K562 (cell line): ENCODE data around the gene KAT2B. TPM values are rescaled to one million over a fixed set of nuclear protein-coding genes. Genes with fewer than 3 reads are reported as not detected.

Experiments
- ATF3 ChIP-seq, 2 experiments: fragments of 450-650 bp in 1 of 2; sonication (generic) in 1 of 2; formaldehyde crosslinking in 1 of 2; IDR thresholded peaks in 1 of 2; conservative IDR thresholded peaks in 1 of 2; 2 replicates each; pipeline versions ENCODE4 v1.6.1 to v1.8.1; 2016 to 2023; ENCODE audit warnings: mild to moderate bottlenecking in 2 of 2, moderate library complexity in 2 of 2, inconsistent platforms in 1 of 2, missing genetic modification reagents in 1 of 2
- BACH1 ChIP-seq: fragments of 200-800 bp; sonication (Bioruptor generic); IDR thresholded peaks from 2 replicates; pipeline ENCODE4 v1.6.1; 2016; ENCODE audit warnings: missing genetic modification characterization, missing compliant biosample characterization
- CCNT2 ChIP-seq: IDR thresholded peaks from 2 replicates; pipeline ENCODE4 v1.6.1; 2011; ENCODE audit warnings: borderline replicate concordance, low read depth, mild to moderate bottlenecking, moderate library complexity, mixed read lengths, low read length; ENCODE audit not compliant: insufficient read length; ENCODE audit errors: extremely low read depth
- E2F6 ChIP-seq, 2 experiments: IDR thresholded peaks; 2 replicates each; pipeline ENCODE4 v1.6.1; 2011; ENCODE audit warnings: borderline replicate concordance in 1 of 2, control low read depth in 1 of 2, low read depth in 1 of 2, low read length in 1 of 2, mild to moderate bottlenecking in 1 of 2, mixed read lengths in 1 of 2, moderate library complexity in 1 of 2; ENCODE audit not compliant: insufficient read depth in 1 of 2, insufficient read length in 1 of 2, poor library complexity in 1 of 2, severe bottlenecking in 1 of 2; ENCODE audit errors: extremely low read depth in 1 of 2
- EGR1 ChIP-seq: fragments of 450-650 bp; conservative IDR thresholded peaks from 2 replicates; pipeline ENCODE4 v1.6.1; 2017; ENCODE audit warnings: mild to moderate bottlenecking
- EP300 ChIP-seq: IDR thresholded peaks from 2 replicates; pipeline ENCODE4 v1.6.1; 2012; ENCODE audit warnings: low read length, improper control_type of control experiment
- ETV6 ChIP-seq, 3 experiments: fragments of 150-350 bp in 1 of 3; sonication (generic) in 1 of 3; formaldehyde crosslinking in 1 of 3; IDR thresholded peaks; 2 replicates each; pipeline versions ENCODE4 v1.6.1 to v1.8.0; 2014 to 2022; ENCODE audit warnings: borderline replicate concordance in 2 of 3, low read depth in 2 of 3, antibody characterized with exemption in 1 of 3, low read length in 1 of 3, mild to moderate bottlenecking in 1 of 3, missing genetic modification reagents in 1 of 3
- FOXK2 ChIP-seq, 2 experiments: fragments of 450-650 bp; IDR thresholded peaks in 1 of 2; conservative IDR thresholded peaks in 1 of 2; 2 replicates each; pipeline ENCODE4 v1.6.1; 2016; ENCODE audit warnings: low read depth in 2 of 2, mild to moderate bottlenecking in 1 of 2
- FOXP1 ChIP-seq: sonication (generic); formaldehyde crosslinking; IDR thresholded peaks from 2 replicates; pipeline ENCODE4 v1.8.0; 2022; ENCODE audit warnings: mild to moderate bottlenecking, missing genetic modification reagents
- GABPA ChIP-seq: fragments of 200-800 bp; sonication (Bioruptor generic); conservative IDR thresholded peaks from 2 replicates; pipeline ENCODE4 v1.6.1; 2016; ENCODE audit warnings: low read depth, missing genetic modification characterization, missing compliant biosample characterization
- GTF2F1 ChIP-seq: IDR thresholded peaks from 2 replicates; pipeline ENCODE4 v1.6.1; 2011; ENCODE audit warnings: low read depth, low read length, improper control_type of control experiment
- KLF10 ChIP-seq: fragments of 250-450 bp; sonication (Bioruptor Pico); IDR thresholded peaks from 2 replicates; pipeline ENCODE4 v1.6.1; 2021; ENCODE audit warnings: matching md5 sums
- MYNN ChIP-seq, 2 experiments: sonication (generic); formaldehyde crosslinking in 1 of 2; IDR thresholded peaks; 2 replicates each; pipeline versions ENCODE4 v1.5.0 to v1.6.1; 2016 to 2020; ENCODE audit warnings: antibody characterized with exemption in 1 of 2, missing genetic modification reagents in 1 of 2
- NCOR1 ChIP-seq: fragments of 450-650 bp; IDR thresholded peaks from 2 replicates; pipeline ENCODE4 v1.6.1; 2016; ENCODE audit warnings: mild to moderate bottlenecking, moderate library complexity
- NFIC ChIP-seq: fragments of 450-650 bp; IDR thresholded peaks from 2 replicates; pipeline ENCODE4 v1.6.1; 2017; ENCODE audit warnings: mild to moderate bottlenecking, inconsistent platforms
- NFRKB ChIP-seq: fragments of 450-650 bp; IDR thresholded peaks from 2 replicates; pipeline ENCODE4 v1.6.1; 2016; ENCODE audit warnings: low read depth
- RHOXF2B ChIP-seq: fragments of 250-450 bp; sonication (Bioruptor Pico); conservative IDR thresholded peaks from 2 replicates; pipeline ENCODE4 v1.5.1; 2021
- SOX6 ChIP-seq: fragments of 450-650 bp; IDR thresholded peaks from 2 replicates; pipeline ENCODE4 v1.6.1; 2014; ENCODE audit warnings: mild to moderate bottlenecking
- ZBTB17 ChIP-seq: fragments of 450-650 bp; formaldehyde crosslinking; IDR thresholded peaks from 2 replicates; pipeline ENCODE4 v1.4.0; 2020; ENCODE audit warnings: mild to moderate bottlenecking
- ZSCAN32 ChIP-seq: fragments of 450-650 bp; formaldehyde crosslinking; IDR thresholded peaks from 2 replicates; pipeline ENCODE4 v1.4.0; 2020; ENCODE audit warnings: mild to moderate bottlenecking, moderate library complexity
- polyA plus RNA-seq, 8 experiments: library from polyadenylated mRNA; depleted of rRNA in 4 of 8; stranded (reverse) in 5 of 8; unstranded in 3 of 8; fragments of >200 nt; fragmentation: Nextera tagmentation in 2 of 8; fragmentation: Illumina TruSeq in 1 of 8; extraction: Ambion mirVana in 2 of 8; extraction: Trizol in 1 of 8; gene quantifications; 2 replicates each; pipeline versions ENCODE4 v1.2.1 to v1.2.3, GENCODE V29; 2011 to 2014; ENCODE audit warnings: inconsistent platforms in 1 of 8, missing spikeins in 1 of 8
- total RNA-seq, 7 experiments: library from RNA; depleted of rRNA in 6 of 7; stranded (reverse); fragments of >200 nt in 6 of 7; fragmentation: Illumina TruSeq in 2 of 7; extraction: Trizol in 2 of 7; gene quantifications; 2 replicates each; pipeline versions ENCODE4 v1.2.1 to v1.2.3, GENCODE V29; 2011 to 2021; ENCODE audit warnings: low replicate concordance in 1 of 7
- TF ChIP-seq, protein P1 (sequence below), 3 experiments: fragments of 200-800 bp in 1 of 3; sonication (Bioruptor generic) in 1 of 3; sonication (generic) in 1 of 3; formaldehyde crosslinking in 1 of 3; IDR thresholded peaks; 2 replicates each; pipeline versions ENCODE4 v1.6.1 to v1.8.0; 2016 to 2022; ENCODE audit warnings: mild to moderate bottlenecking in 2 of 3, missing compliant biosample characterization in 2 of 3, missing genetic modification characterization in 2 of 3, missing genetic modification reagents in 1 of 3

KAT2B gene
- total and polyA plus RNA-seq, 9 of the 15 experiments (the other 6 are each of a cell fraction or from before 2014, with no cell fraction given) = 3.3 to 14.9 (median 12.2) TPM

DNA sequence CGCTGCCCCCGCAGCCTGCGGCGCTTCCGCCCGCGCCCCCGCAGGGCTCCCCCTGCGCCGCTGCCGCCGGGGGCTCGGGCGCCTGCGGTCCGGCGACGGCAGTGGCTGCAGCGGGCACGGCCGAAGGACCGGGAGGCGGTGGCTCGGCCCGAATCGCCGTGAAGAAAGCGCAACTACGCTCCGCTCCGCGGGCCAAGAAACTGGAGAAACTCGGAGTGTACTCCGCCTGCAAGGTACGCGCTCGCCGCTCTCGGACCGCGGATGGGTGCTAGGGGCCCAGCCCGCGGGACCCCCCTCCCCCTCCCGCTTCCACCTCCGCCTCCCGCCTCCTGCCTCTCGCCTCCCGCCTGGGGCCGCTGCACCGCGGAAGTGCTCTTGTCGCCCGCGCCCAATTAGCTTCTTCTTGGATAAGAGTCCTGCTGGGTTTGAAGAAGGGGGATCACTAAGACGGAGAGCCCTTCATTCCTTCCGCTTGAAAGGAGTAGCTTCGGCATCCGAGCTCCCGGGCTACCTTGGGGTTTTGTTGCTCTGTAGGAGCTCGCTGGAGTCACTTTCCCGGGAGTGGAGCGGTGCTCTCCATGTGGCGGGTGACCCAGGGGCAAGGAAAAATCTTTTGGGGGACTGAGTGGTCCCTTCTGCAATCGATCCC, 426 bp downstream of the KAT2B start (continued):
- TF ChIP-seq MYNN (IDR thresholded peaks at IDR 0.05) (peak; percentile 98), MYNN (CRISPR knock-in tag; IDR thresholded peaks at IDR 0.05) (peak; percentile 74; the same call in 1 of the 2 replicates), KLF10 (no peak), GTF2F1 (0 out of 2 replicates have a peak, but pooled peaks have one; percentile 41), ZSCAN32 (CRISPR knock-in tag) (no peak), GABPA (tag) (peak; percentile 53), BACH1 (tag) (no peak), FOXP1 (CRISPR knock-in tag) (0 out of 2 replicates have a peak, but pooled peaks have one; percentile 22), NFIC (peak; percentile 21; the same call in 1 of the 2 replicates), ETV6 (IDR thresholded peaks at IDR 0.05; ENCODE audit: borderline replicate concordance in 1 of 2, low read depth in 2 of 2, low read length in 1 of 2) (peak in 1 of 2 experiments; percentile 41; a peak in 1 of 4 replicates), ETV6 (CRISPR knock-in tag; IDR thresholded peaks at IDR 0.05; ENCODE audit: borderline replicate concordance) (no peak), CCNT2 (peak; percentile 86), FOXK2 (conservative IDR thresholded peaks at IDR 0.05 in 1 of 2, IDR thresholded peaks at IDR 0.05 in 1 of 2; ENCODE audit: low read depth in 2 of 2) (no peak), ATF3 (IDR thresholded peaks at IDR 0.05) (no peak), ATF3 (CRISPR knock-in tag; conservative IDR thresholded peaks at IDR 0.05) (no peak), SOX6 (0 out of 2 replicates have a peak, but pooled peaks have one; percentile 12), E2F6 (IDR thresholded peaks at IDR 0.05; ENCODE audit: borderline replicate concordance in 1 of 2, extremely low read depth in 1 of 2, insufficient read depth in 1 of 2, insufficient read length in 1 of 2, low read depth in 1 of 2, low read length in 1 of 2, poor library complexity in 1 of 2, severe bottlenecking in 1 of 2) (peak in 1 of 2 experiments; percentile 85), NCOR1 (peak; percentile 31; the same call in 1 of the 2 replicates), NFRKB (peak; percentile 47), RHOXF2B (CRISPR knock-in tag) (no peak), EP300 (peak; percentile 27), ZBTB17 (CRISPR knock-in tag) (0 out of 2 replicates have a peak, but pooled peaks have one; percentile 2), EGR1 (peak; percentile 86)
- TF ChIP-seq, protein P1, sequence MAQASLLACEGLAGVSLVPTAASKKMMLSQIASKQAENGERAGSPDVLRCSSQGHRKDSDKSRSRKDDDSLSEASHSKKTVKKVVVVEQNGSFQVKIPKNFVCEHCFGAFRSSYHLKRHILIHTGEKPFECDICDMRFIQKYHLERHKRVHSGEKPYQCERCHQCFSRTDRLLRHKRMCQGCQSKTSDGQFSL (CRISPR knock-in tag; IDR thresholded peaks at IDR 0.05) = 0 out of 2 replicates have a peak, but pooled peaks have one; percentile 67
- TF ChIP-seq, protein P1 (tag; IDR thresholded peaks at IDR 0.05) = no peak
